Testis (tissue), 3 donors: ENCODE results near the gene AGK. TPM values are rescaled to one million over a fixed set of nuclear protein-coding genes. Genes with fewer than 3 reads are reported as not detected.

ENCODE experiments used
- DNase-seq: peaks from one replicate; pipeline ENCODE4 v3.0.0-alpha.2; 2019
- H3K27ac ChIP-seq, 2 donors: fragments of 200-600 bp; sonication (generic); one replicate each; pipeline ENCODE4 v1.5.1; 2019
- H3K27me3 ChIP-seq: fragments of 200-600 bp; sonication (generic); one replicate; pipeline ENCODE4 v1.5.1; 2019
- H3K36me3 ChIP-seq: fragments of 200-600 bp; sonication (generic); one replicate; pipeline ENCODE4 v1.5.1; 2017; ENCODE audit warnings: low read depth; ENCODE audit errors: missing control alignments
- H3K4me1 ChIP-seq: fragments of 200-600 bp; sonication (generic); one replicate; pipeline ENCODE4 v1.5.1; 2019
- H3K4me3 ChIP-seq, 2 donors: fragments of 200-600 bp; sonication (generic); one replicate each; pipeline ENCODE4 v1.5.1; 2017 to 2019
- H3K9me3 ChIP-seq: fragments of 200-600 bp; sonication (generic); one replicate; pipeline ENCODE4 v1.5.1; 2017
- CTCF ChIP-seq, 3 experiments: fragments of 450-650 bp in 2 of 3; fragments of 200-600 bp in 1 of 3; sonication (generic) in 1 of 3; IDR thresholded peaks; one replicate each; pipeline ENCODE4 v1.5.1; 2016 to 2019; ENCODE audit warnings: antibody characterized with exemption in 3 of 3, mild to moderate bottlenecking in 2 of 3, moderate library complexity in 1 of 3
- POLR2A ChIP-seq: fragments of 450-650 bp; IDR thresholded peaks from one replicate; pipeline ENCODE4 v1.6.1; 2017; ENCODE audit warnings: antibody characterized with exemption, mild to moderate bottlenecking, moderate library complexity
- WGBS, 2 donors: methylation state at CpG; one replicate each; pipeline ENCODE4 v1.1.5; 2018; 5-methylcytosine and 5-hydroxymethylcytosine counted together
- intact Hi-C: fragments of 100-400 bp; cut with DNase I; formaldehyde crosslinking; loops from one replicate; pipeline ENCODE4 v1.15.1; 2023; ENCODE audit warnings: low total_unique reads
- polyA plus RNA-seq: library from polyadenylated mRNA; stranded (reverse); fragments of 350-450 nt; fragmentation: Illumina TruSeq; extraction: RNeasy Lipid Tissue Mini Kit (QIAGEN cat#74804); gene quantifications from one replicate; pipeline ENCODE4 v1.2.3, GENCODE V29; 2014; ENCODE audit warnings: low read depth, low replicate concordance; ENCODE audit not compliant: insufficient read depth
- total RNA-seq, 2 donors: library from RNA; depleted of rRNA; stranded (reverse); fragments of >200 nt; gene quantifications; one replicate each; pipeline ENCODE4 v1.2.3, GENCODE V29; 2016

Gene AGK
- total and polyA plus RNA-seq, 3 donors from 2014 or later, result 14.9 to 32.4 (median 25.1) TPM

- Histone ChIP-seq H3K9me3 (no peaks in the 10 kb centered on the region), H3K27me3 (no peaks in the 10 kb centered on the region), H3K36me3 (no peaks in the 10 kb centered on the region), H3K4me3 (no peak overlapping the region), H3K27ac (no peak overlapping the region), H3K4me1 (peaks cover 6% of the 10 kb centered on the region)
- DNase-seq, result peak; percentile 83
- intact Hi-C loops, result no loop called here
- TF ChIP-seq POLR2A (no peak), CTCF (IDR thresholded peaks at IDR 0.05) (peak in 2 of 3 experiments; percentile 58 to 68)
- 29 to 59% methylated on average over 6 of the region's 6 CpGs for WGBS, 2 donors
Observed at GRCh38 chr7:141649865-141650634, 98.8 kb downstream of the AGK start.

- Histone ChIP-seq H3K36me3 (no peaks in the 10 kb centered on the region), H3K4me3 (no peak overlapping the region)
- intact Hi-C loops, result no loop called here
Observed at GRCh38 chr7:141651417-141651816, 100.2 kb downstream of the AGK start.

GRCh38 chr7:141652691-141653090, 101.5 kb downstream of the AGK start:
- intact Hi-C loops, result no loop called here
- no peak for DNase-seq
- Histone ChIP-seq H3K36me3 (no peaks in the 10 kb centered on the region), H3K27me3 (no peaks in the 10 kb centered on the region), H3K27ac (no peak overlapping the region), H3K9me3 (no peaks in the 10 kb centered on the region), H3K4me1 (peaks cover 6% of the 10 kb centered on the region), H3K4me3 (no peak overlapping the region)
- 58 to 72% methylated on average over 3 of the region's 3 CpGs for WGBS, 2 donors
- TF ChIP-seq CTCF (IDR thresholded peaks at IDR 0.05) (no peak), POLR2A (no peak)

More at GRCh38 chr7:141651417-141651816, 100.2 kb downstream of the AGK start:
- no peak overlapping the region for H3K27ac ChIP-seq
- 67 to 78% methylated on average over 7 to 9 of the region's 9 CpGs for WGBS, 2 donors
- peaks cover 6% of the 10 kb centered on the region for H3K4me1 ChIP-seq
- H3K27me3 ChIP-seq, result no peaks in the 10 kb centered on the region
- DNase-seq, result no peak
- TF ChIP-seq CTCF (IDR thresholded peaks at IDR 0.05) (no peak), POLR2A (no peak)
- no peaks in the 10 kb centered on the region for H3K9me3 ChIP-seq

GRCh38 chr7:141654551-141654950, 103.3 kb downstream of the AGK start:
- Histone ChIP-seq H3K27ac (no peak overlapping the region), H3K9me3 (no peaks in the 10 kb centered on the region), H3K4me3 (no peak overlapping the region), H3K4me1 (peaks cover 6% of the 10 kb centered on the region), H3K36me3 (no peaks in the 10 kb centered on the region), H3K27me3 (no peaks in the 10 kb centered on the region)
- intact Hi-C loops, result no loop called here
- TF ChIP-seq POLR2A, result no peak
- peak; percentile 47 to 65 (median 52) for TF ChIP-seq CTCF (IDR thresholded peaks at IDR 0.05)
- peak; percentile 76 for DNase-seq
- 44 to 55% methylated on average over 3 of the region's 3 CpGs for WGBS, 2 donors

- Histone ChIP-seq H3K9me3 (no peaks in the 10 kb centered on the region), H3K27ac (no peak overlapping the region), H3K27me3 (no peaks in the 10 kb centered on the region), H3K4me1 (no peaks in the 10 kb centered on the region), H3K4me3 (no peak overlapping the region), H3K36me3 (no peaks in the 10 kb centered on the region)
- 85% methylated on average over 5 to 6 of the region's 6 CpGs for WGBS, 2 donors
- no peak for TF ChIP-seq POLR2A
- DNase-seq, result no peak
- intact Hi-C loops, result no loop called here
Observed at GRCh38 chr7:141659501-141659900, 108.3 kb downstream of the AGK start.
